Measurements from ENCODE around the gene PHC2. TPM values are rescaled to one million over a fixed set of nuclear protein-coding genes. Genes with fewer than 3 reads are reported as not detected.

The PHC2 gene
- total and polyA plus RNA-seq, 9 of the 15 experiments (the other 6 are each of a cell fraction or from before 2014, with no cell fraction given) = 3.1 to 67.6 (median 34.6) TPM

DNA sequence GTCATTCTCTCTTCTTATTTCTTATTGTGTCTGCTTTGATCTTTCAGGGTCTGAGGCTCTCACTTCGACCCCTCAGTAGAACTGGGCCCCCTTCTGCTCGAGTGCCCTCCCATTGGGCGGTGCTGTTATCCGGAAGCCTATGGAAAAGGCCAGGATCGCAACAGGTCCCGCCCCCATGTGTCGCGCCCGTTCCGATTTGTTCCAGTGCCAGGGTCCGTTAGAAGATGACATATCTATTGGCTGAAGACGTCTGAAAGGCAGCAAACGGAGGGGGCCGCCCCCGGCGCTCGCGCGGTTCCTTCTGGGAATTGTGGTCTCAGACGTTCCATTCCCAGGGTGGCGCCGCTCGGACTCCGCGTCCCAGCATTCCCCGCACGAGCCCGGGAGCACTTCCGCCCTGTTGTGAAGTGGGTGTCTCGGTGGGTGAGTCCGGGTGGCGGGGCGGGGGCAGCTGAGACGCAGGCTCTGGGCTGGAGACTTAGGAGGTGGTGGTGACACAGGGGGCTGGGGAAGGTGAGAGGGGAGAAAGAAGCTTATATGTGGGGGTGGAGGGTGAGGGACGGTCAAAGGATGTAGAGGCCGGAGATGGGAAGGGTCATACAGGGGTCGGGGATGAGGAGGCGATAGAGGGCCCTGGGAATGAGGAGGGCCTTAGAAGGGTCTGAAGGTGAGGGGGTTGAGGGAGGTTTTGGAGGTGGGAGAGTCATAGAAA, 41.5 kb upstream of the PHC2 start, which contains the start of gene ZSCAN20 (continued):
- no peak for TF ChIP-seq TSC22D4 (tag; IDR thresholded peaks at IDR 0.05)
- TF ChIP-seq, protein P1, sequence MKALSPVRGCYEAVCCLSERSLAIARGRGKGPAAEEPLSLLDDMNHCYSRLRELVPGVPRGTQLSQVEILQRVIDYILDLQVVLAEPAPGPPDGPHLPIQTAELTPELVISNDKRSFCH (CRISPR knock-in tag; IDR thresholded peaks at IDR 0.05) = no peak
- TF ChIP-seq, protein P1 (tag; IDR thresholded peaks at IDR 0.05) = no peak
- TF ChIP-seq ZC3H8 (IDR thresholded peaks at IDR 0.05) = 0 out of 2 replicates have a peak, but pooled peaks have one; percentile 59
- TF ChIP-seq, protein P2, sequence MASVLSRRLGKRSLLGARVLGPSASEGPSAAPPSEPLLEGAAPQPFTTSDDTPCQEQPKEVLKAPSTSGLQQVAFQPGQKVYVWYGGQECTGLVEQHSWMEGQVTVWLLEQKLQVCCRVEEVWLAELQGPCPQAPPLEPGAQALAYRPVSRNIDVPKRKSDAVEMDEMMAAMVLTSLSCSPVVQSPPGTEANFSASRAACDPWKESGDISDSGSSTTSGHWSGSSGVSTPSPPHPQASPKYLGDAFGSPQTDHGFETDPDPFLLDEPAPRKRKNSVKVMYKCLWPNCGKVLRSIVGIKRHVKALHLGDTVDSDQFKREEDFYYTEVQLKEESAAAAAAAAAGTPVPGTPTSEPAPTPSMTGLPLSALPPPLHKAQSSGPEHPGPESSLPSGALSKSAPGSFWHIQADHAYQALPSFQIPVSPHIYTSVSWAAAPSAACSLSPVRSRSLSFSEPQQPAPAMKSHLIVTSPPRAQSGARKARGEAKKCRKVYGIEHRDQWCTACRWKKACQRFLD (CRISPR knock-in tag; IDR thresholded peaks at IDR 0.05) = no peak
- TF ChIP-seq GABPB1 (CRISPR knock-in tag; IDR thresholded peaks at IDR 0.05) = peak; percentile 94
- TF ChIP-seq NFE2L1 (tag; IDR thresholded peaks at IDR 0.05; ENCODE audit: borderline replicate concordance, low read depth) = no peak
- no peak for TF ChIP-seq PTRF (tag; IDR thresholded peaks at IDR 0.05)
- TF ChIP-seq, protein P3, sequence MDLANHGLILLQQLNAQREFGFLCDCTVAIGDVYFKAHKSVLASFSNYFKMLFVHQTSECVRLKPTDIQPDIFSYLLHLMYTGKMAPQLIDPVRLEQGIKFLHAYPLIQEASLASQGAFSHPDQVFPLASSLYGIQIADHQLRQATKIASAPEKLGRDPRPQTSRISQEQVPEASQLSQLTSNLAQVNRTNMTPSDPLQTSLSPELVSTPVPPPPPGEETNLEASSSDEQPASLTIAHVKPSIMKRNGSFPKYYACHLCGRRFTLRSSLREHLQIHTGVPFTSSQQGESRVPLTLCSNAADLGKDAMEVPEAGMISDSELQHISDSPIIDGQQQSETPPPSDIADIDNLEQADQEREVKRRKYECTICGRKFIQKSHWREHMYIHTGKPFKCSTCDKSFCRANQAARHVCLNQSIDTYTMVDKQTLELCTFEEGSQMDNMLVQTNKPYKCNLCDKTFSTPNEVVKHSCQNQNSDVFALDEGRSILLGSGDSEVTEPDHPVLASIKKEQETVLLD (IDR thresholded peaks at IDR 0.05) = no peak; the same call in 1 of the 2 replicates
- no peak for TF ChIP-seq ZNF124 (CRISPR knock-in tag; IDR thresholded peaks at IDR 0.05)
- TF ChIP-seq, protein P4, sequence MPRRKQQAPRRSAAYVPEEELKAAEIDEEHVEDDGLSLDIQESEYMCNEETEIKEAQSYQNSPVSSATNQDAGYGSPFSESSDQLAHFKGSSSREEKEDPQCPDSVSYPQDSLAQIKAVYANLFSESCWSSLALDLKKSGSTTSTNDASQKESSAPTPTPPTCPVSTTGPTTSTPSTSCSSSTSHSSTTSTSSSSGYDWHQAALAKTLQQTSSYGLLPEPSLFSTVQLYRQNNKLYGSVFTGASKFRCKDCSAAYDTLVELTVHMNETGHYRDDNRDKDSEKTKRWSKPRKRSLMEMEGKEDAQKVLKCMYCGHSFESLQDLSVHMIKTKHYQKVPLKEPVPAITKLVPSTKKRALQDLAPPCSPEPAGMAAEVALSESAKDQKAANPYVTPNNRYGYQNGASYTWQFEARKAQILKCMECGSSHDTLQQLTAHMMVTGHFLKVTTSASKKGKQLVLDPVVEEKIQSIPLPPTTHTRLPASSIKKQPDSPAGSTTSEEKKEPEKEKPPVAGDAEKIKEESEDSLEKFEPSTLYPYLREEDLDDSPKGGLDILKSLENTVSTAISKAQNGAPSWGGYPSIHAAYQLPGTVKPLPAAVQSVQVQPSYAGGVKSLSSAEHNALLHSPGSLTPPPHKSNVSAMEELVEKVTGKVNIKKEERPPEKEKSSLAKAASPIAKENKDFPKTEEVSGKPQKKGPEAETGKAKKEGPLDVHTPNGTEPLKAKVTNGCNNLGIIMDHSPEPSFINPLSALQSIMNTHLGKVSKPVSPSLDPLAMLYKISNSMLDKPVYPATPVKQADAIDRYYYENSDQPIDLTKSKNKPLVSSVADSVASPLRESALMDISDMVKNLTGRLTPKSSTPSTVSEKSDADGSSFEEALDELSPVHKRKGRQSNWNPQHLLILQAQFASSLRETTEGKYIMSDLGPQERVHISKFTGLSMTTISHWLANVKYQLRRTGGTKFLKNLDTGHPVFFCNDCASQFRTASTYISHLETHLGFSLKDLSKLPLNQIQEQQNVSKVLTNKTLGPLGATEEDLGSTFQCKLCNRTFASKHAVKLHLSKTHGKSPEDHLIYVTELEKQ (CRISPR knock-in tag; IDR thresholded peaks at IDR 0.05) = no peak
- TF ChIP-seq ZNF780A (CRISPR knock-in tag; IDR thresholded peaks at IDR 0.05) = no peak
- no peak for TF ChIP-seq ZNF696 (CRISPR knock-in tag; conservative IDR thresholded peaks at IDR 0.05)

All from K562 (cell line).